Measurements from ENCODE around the gene SPACDR.
A peak's percentile ranks its signal among the peaks of the same experiment; 100 is the strongest.

Gene SPACDR

GRCh38 chr7:100413889-100414288, 50.2 kb downstream of the SPACDR start:
- H3K27me3 ChIP-seq = no peaks in the 10 kb centered on the region
- H3K9me3 ChIP-seq (replicated peaks in 1 of 11) = no peaks in the 10 kb centered on the region
- H3K4me2 ChIP-seq = peak overlapping the region in 8 of 11 experiments; percentile 2 to 79 (median 60); a peak in 8 of 22 replicates
- peaks cover 0 to 72% (median 0%) of the 10 kb centered on the region in 11 experiments; a peak in 4 of 22 replicates for H3K36me3 ChIP-seq
- no peak overlapping the region for H3K4me3 ChIP-seq
- no peak for TF ChIP-seq Cebpa-rat (IDR thresholded peaks at IDR 0.05)
- no peak overlapping the region for H3K27ac ChIP-seq
- H3K4me1 ChIP-seq = peaks cover 12 to 42% (median 32%) of the 10 kb centered on the region in 10 experiments
- H4K20me1 ChIP-seq = peaks cover 0 to 20% (median 0%) of the 10 kb centered on the region in 11 experiments; a peak in 2 of 22 replicates
- H3K9ac ChIP-seq = no peak overlapping the region

- H3K9ac ChIP-seq = peak overlapping the region in 2 of 11 experiments; percentile 5 to 15; a peak in 2 of 22 replicates
- H3K4me3 ChIP-seq = no peak overlapping the region
- no peak for TF ChIP-seq Cebpa-rat (IDR thresholded peaks at IDR 0.05)
- H3K36me3 ChIP-seq = peaks cover 0 to 74% (median 0%) of the 10 kb centered on the region in 11 experiments; a peak in 4 of 22 replicates
- H3K4me1 ChIP-seq = peaks cover 12 to 42% (median 32%) of the 10 kb centered on the region in 10 experiments
- peaks cover 0 to 23% (median 0%) of the 10 kb centered on the region in 11 experiments; a peak in 2 of 22 replicates for H4K20me1 ChIP-seq
- peak overlapping the region in 1 of 11 experiments; percentile 42; a peak in 2 of 22 replicates for H3K27ac ChIP-seq
- peak overlapping the region in 8 of 11 experiments; percentile 2 to 79 (median 60); a peak in 13 of 22 replicates for H3K4me2 ChIP-seq
- no peaks in the 10 kb centered on the region for H3K9me3 ChIP-seq (replicated peaks in 1 of 11)
- H3K27me3 ChIP-seq = no peaks in the 10 kb centered on the region
Measured at GRCh38 chr7:100413346-100413745, 50.7 kb downstream of the SPACDR start.

- peak in 2 of 11 experiments; percentile 27 to 56; a peak in 3 of 22 replicates for TF ChIP-seq Cebpa-rat (IDR thresholded peaks at IDR 0.05)
- Histone ChIP-seq H4K20me1 (peaks cover 0 to 26% (median 0%) of the 10 kb centered on the region in 11 experiments; a peak in 2 of 22 replicates), H3K9ac (no peak overlapping the region), H3K4me3 (no peak overlapping the region), H3K27ac (no peak overlapping the region), H3K9me3 (replicated peaks in 1 of 11) (no peaks in the 10 kb centered on the region), H3K4me2 (peak overlapping the region in 10 of 11 experiments; percentile 29 to 78 (median 62); a peak in 19 of 22 replicates), H3K27me3 (0 out of 22 replicates have a peak, but pooled peaks cover 0 to 1% (median 0%) of the 10 kb centered on the region in 11 experiments), H3K4me1 (peaks cover 19 to 55% (median 40%) of the 10 kb centered on the region in 10 experiments), H3K36me3 (peaks cover 0 to 70% (median 0%) of the 10 kb centered on the region in 11 experiments; a peak in 4 of 22 replicates)
Measured at GRCh38 chr7:100411101-100411500, 53.0 kb downstream of the SPACDR start.

- H4K20me1 ChIP-seq = peaks cover 0 to 16% (median 0%) of the 10 kb centered on the region in 11 experiments; a peak in 2 of 22 replicates
- H3K9me3 ChIP-seq (replicated peaks in 1 of 11) = no peaks in the 10 kb centered on the region
- H3K4me1 ChIP-seq = peaks cover 19 to 57% (median 35%) of the 10 kb centered on the region in 10 experiments
- TF ChIP-seq Cebpa-rat (IDR thresholded peaks at IDR 0.05) = no peak
- H3K27me3 ChIP-seq = 0 out of 22 replicates have a peak, but pooled peaks cover 0 to 3% (median 0%) of the 10 kb centered on the region in 11 experiments
- peak overlapping the region; percentile 18 to 61 (median 45); a peak in 21 of 22 replicates for H3K4me2 ChIP-seq
- no peak overlapping the region for H3K4me3 ChIP-seq
- H3K36me3 ChIP-seq = peaks cover 0 to 73% (median 0%) of the 10 kb centered on the region in 11 experiments; a peak in 4 of 22 replicates
- H3K9ac ChIP-seq = peak overlapping the region in 1 of 11 experiments; percentile 18; a peak in 1 of 22 replicates
- H3K27ac ChIP-seq = no peak overlapping the region
Measured at GRCh38 chr7:100407285-100408180, 56.5 kb downstream of the SPACDR start.

- no peak for TF ChIP-seq Cebpa-rat (IDR thresholded peaks at IDR 0.05)
- Histone ChIP-seq H4K20me1 (peaks cover 0 to 16% (median 0%) of the 10 kb centered on the region in 11 experiments; a peak in 2 of 22 replicates), H3K4me1 (peaks cover 19 to 57% (median 31%) of the 10 kb centered on the region in 10 experiments), H3K4me2 (peak overlapping the region; percentile 18 to 61 (median 45); a peak in 19 of 22 replicates), H3K27ac (no peak overlapping the region), H3K9me3 (replicated peaks in 1 of 11) (no peaks in the 10 kb centered on the region), H3K36me3 (peaks cover 0 to 80% (median 0%) of the 10 kb centered on the region in 11 experiments; a peak in 4 of 22 replicates), H3K9ac (peak overlapping the region in 1 of 11 experiments; percentile 18; a peak in 1 of 22 replicates), H3K4me3 (no peak overlapping the region), H3K27me3 (0 out of 22 replicates have a peak, but pooled peaks cover 0 to 3% (median 0%) of the 10 kb centered on the region in 11 experiments)
Measured at GRCh38 chr7:100406767-100407166, 57.3 kb downstream of the SPACDR start.
